Measurements from ENCODE around the gene KLK1. TPM values are rescaled to one million over a fixed set of nuclear protein-coding genes. Genes with fewer than 3 reads are reported as not detected.

The KLK1 gene
- 21.5 and 24.1 TPM in 2 replicates for total RNA-seq (2013; cell fraction: nucleolus; rRNA removed)
- 3.3 and 3.4 TPM in 2 replicates for total RNA-seq (2014; rRNA removed)
- total RNA-seq (2014; rRNA removed; fragmentation: Illumina TruSeq; extraction: Trizol): 3.4 and 3.5 TPM in 2 replicates
- total RNA-seq (2021): 24.8 and 27.5 TPM in 2 replicates
- 28.1 TPM for polyA plus RNA-seq (2011; ENCODE audit: low read depth)
- polyA plus RNA-seq (2011; rRNA removed): 21.1 and 24.8 TPM in 2 replicates
- polyA plus RNA-seq (2011; cell fraction: cytosol; rRNA removed): 23.5 and 37.4 TPM in 2 replicates
- polyA plus RNA-seq (2011; cell fraction: nucleus; rRNA removed): 28.3 and 35.0 TPM in 2 replicates
- 55.9 and 77.5 TPM in 2 replicates for polyA plus RNA-seq (2012)
- 27.1 and 34.6 TPM in 2 replicates for polyA plus RNA-seq (2014; fragmentation: Illumina TruSeq; extraction: Trizol)
- 10 to 100 TPM; 20.7 to 22.0 TPM for polyA plus RNA-seq (2014; fragmentation: Nextera tagmentation; extraction: Ambion mirVana)
- 19.6 and 22.8 TPM in 2 replicates for polyA plus RNA-seq (2014; rRNA removed)
- polyA plus RNA-seq (2016; fragmentation: Nextera tagmentation; extraction: Ambion mirVana): 10 to 100 TPM; 13.9 to 14.4 TPM
- polyA minus RNA-seq (2011; rRNA and poly(A)+ RNA removed): 26.0 and 41.9 TPM in 2 replicates
- 12.9 and 16.8 TPM in 2 replicates for polyA minus RNA-seq (2011; cell fraction: cytosol; rRNA and poly(A)+ RNA removed)
- polyA minus RNA-seq (2011; cell fraction: nucleus; rRNA and poly(A)+ RNA removed): 17.8 and 37.6 TPM in 2 replicates
- Bru-seq, nascent RNA: percentile 65 among the genes with signal in this experiment
- percentile 73 among the genes with signal in this experiment for BruChase-seq, experiment 1, labeled RNA remaining after a 6-hour chase
- BruChase-seq, experiment 2, labeled RNA remaining after a 2-hour chase: percentile 65 among the genes with signal in this experiment
- long read RNA-seq, experiment 1, partial matches to known transcripts: 0 of 1 reads
- long read RNA-seq, experiment 1, other reads (novel, unspliced or antisense): 0 of 1 reads
- long read RNA-seq, experiment 2, partial matches to known transcripts: 0 of 1 reads
- long read RNA-seq, experiment 2, other reads (novel, unspliced or antisense): 1 of 1 reads

- ChIA-PET RAD21 (ENCODE audit: unreplicated experiment) (no interaction called here), SMC1A (ENCODE audit: uncharacterized antibody, unreplicated experiment) (no interaction called here), POLR2A (no interaction called here), CTCF (interaction anchor here (1.3 kb wide), 1 partner anchor 82 kb away, joined by 3 read pairs; no protein-coding TSS in a partner anchor)
- Histone ChIP-seq H3K9me3 (replicated peaks; ENCODE audit: control insufficient read depth, insufficient read depth, low read length) (no peaks in the 10 kb centered on the region), H2AFZ (ENCODE audit: control insufficient read depth, low read depth, low read length) (no peak within 1 kb of the TSS), H3K4me2 (ENCODE audit: control insufficient read depth, insufficient read depth) (no peak within 1 kb of the TSS), H3K27me3 (replicated peaks in 1 of 2; ENCODE audit: control insufficient read depth in 2 of 2, insufficient read depth in 2 of 2, low read length in 1 of 2) (no peaks in the 10 kb centered on the region), H3K4me1 (ENCODE audit: control insufficient read depth, insufficient read depth, low read length) (peaks cover 24% of the 10 kb centered on the region), H3K4me3 (no peak within 1 kb of the TSS), H4K20me1 (ENCODE audit: control insufficient read depth, insufficient read depth) (no peaks in the 10 kb centered on the region), H3K36me3 (ENCODE audit: control insufficient read depth in 2 of 2, insufficient read depth in 2 of 2, low read length in 1 of 2) (no peaks in the 10 kb centered on the region), H3K9ac (ENCODE audit: control insufficient read depth, insufficient read depth, low read length) (no peak within 1 kb of the TSS), H3K27ac (ENCODE audit: control insufficient read depth, insufficient read depth) (no peak within 1 kb of the TSS), H3K79me2 (ENCODE audit: control insufficient read depth, insufficient read depth, low read length) (peaks cover 4% of the 10 kb centered on the region)
- no TSS peak for BruUV-seq (replicated peaks)
- in situ Hi-C loops (cut with MboI) (no loop called here), intact Hi-C loops (cut with micrococcal nuclease; ENCODE audit: unreplicated experiment) (no loop called here)
- 37% methylated on average over 9 of the region's 14 CpGs for WGBS (ENCODE audit: insufficient coverage, insufficient replicate concordance, low lambda C conversion rate, missing lambda C conversion rate)
- TF ChIP-seq STAT1 (conservative IDR thresholded peaks at IDR 0.05): no peak
- no peak for TF ChIP-seq ELK1 (IDR thresholded peaks at IDR 0.05; ENCODE audit: low read depth, low read length)
- no peak for TF ChIP-seq BRCA1 (IDR thresholded peaks at IDR 0.05; ENCODE audit: low read depth, low read length)
- TF ChIP-seq ZNF217 (IDR thresholded peaks at IDR 0.05): no peak
- TF ChIP-seq EED (IDR thresholded peaks at IDR 0.05; ENCODE audit: low read depth): no peak
- TF ChIP-seq JUND (IDR thresholded peaks at IDR 0.05; ENCODE audit: low read depth, low read length): no peak
- TF ChIP-seq ZNF24 (IDR thresholded peaks at IDR 0.05): no peak
- no peak for TF ChIP-seq ZNF622 (IDR thresholded peaks at IDR 0.05)
- TF ChIP-seq GATAD2B (conservative IDR thresholded peaks at IDR 0.05; ENCODE audit: low read depth): no peak
- TF ChIP-seq RELB (IDR thresholded peaks at IDR 0.05; ENCODE audit: low read depth): no peak
- TF ChIP-seq NFYB (IDR thresholded peaks at IDR 0.05; ENCODE audit: insufficient read depth, low read depth, low read length): no peak
- no peak for TF ChIP-seq YY1 (IDR thresholded peaks at IDR 0.05; ENCODE audit: low read depth, low read length)
- no peak for TF ChIP-seq CBFB (IDR thresholded peaks at IDR 0.05; ENCODE audit: low read depth)
- ATAC-seq: no peak
- no peak for DNase-seq (ENCODE audit: low read depth, low spot score)
- FAIRE-seq: no peak
Measured at GRCh38 chr19:50823389-50824042, at the start of gene KLK1. Gene KLK1, minus strand, starts transcription at chr19:50823787. Its CDS starts 39 bp downstream, at chr19:50823748.
